Aorta (tissue), 5 donors: ENCODE results near the gene GRPR. TPM values are rescaled to one million over a fixed set of nuclear protein-coding genes. Genes with fewer than 3 reads are reported as not detected.
"Not testable (repeated sequence)": the region's sequence is repeated elsewhere in the genome, so short reads cannot be mapped to it uniquely, and the experiment has no call there.

ENCODE experiments used
- ATAC-seq: fragments of 200-7000 bp; cut with Tn5 transposase; one replicate; pipeline ENCODE4 v1.9.1; 2022; ENCODE audit warnings: moderate library complexity; ENCODE audit not compliant: low FRiP score
- DNase-seq, 2 donors: peaks; one replicate each; pipeline ENCODE4 v3.0.0-alpha.2; 2020
- H3K27ac ChIP-seq, 2 donors: one replicate each; pipeline ENCODE4 v1.5.1; 2013; ENCODE audit warnings: low read length in 2 of 2, mild to moderate bottlenecking in 2 of 2, moderate library complexity in 2 of 2, control low read depth in 1 of 2, inconsistent platforms in 1 of 2, low read depth in 1 of 2
- H3K27me3 ChIP-seq, 2 donors: one replicate each; pipeline ENCODE4 v1.6.1; 2013; ENCODE audit warnings: control low read depth in 1 of 2, low read length in 1 of 2, mild to moderate bottlenecking in 1 of 2, moderate library complexity in 1 of 2; ENCODE audit not compliant: insufficient read depth in 2 of 2, control insufficient read depth in 1 of 2
- H3K36me3 ChIP-seq, 2 donors: one replicate each; pipeline ENCODE4 v1.6.1; 2013; ENCODE audit warnings: control low read depth in 1 of 2, low read length in 1 of 2, mild to moderate bottlenecking in 1 of 2; ENCODE audit not compliant: insufficient read depth in 2 of 2, control insufficient read depth in 1 of 2
- H3K4me1 ChIP-seq, 2 donors: one replicate each; pipeline ENCODE4 v1.6.1; 2013; ENCODE audit warnings: low read length in 2 of 2, control low read depth in 1 of 2, mild to moderate bottlenecking in 1 of 2, moderate library complexity in 1 of 2; ENCODE audit not compliant: insufficient read depth in 2 of 2, control insufficient read depth in 1 of 2
- H3K4me3 ChIP-seq, 2 donors: one replicate each; pipeline ENCODE4 v1.5.1; 2013; ENCODE audit warnings: low read length in 2 of 2, control low read depth in 1 of 2, mild to moderate bottlenecking in 1 of 2
- H3K9me3 ChIP-seq: one replicate; pipeline ENCODE4 v1.6.1; 2013; ENCODE audit warnings: mild to moderate bottlenecking, low read length; ENCODE audit not compliant: control insufficient read depth
- WGBS, 2 donors: extraction: QIAGEN DNeasy Blood & Tissue Kit; methylation state at CpG; one replicate each; pipeline ENCODE4 v1.1.7; 2013; 5-methylcytosine and 5-hydroxymethylcytosine counted together
- intact Hi-C, 2 donors: fragments of 100-400 bp; cut with DNase I; formaldehyde crosslinking; loops; one replicate each; pipeline versions ENCODE4 v1.14.2 to v1.15.0; 2022
- polyA plus RNA-seq, 2 donors: library from polyadenylated mRNA; stranded (reverse); fragments of 200-250 nt; gene quantifications; one replicate each; pipeline ENCODE4 v1.2.3, GENCODE V29; 2013
- total RNA-seq, 2 donors: library from RNA; stranded (reverse); fragmentation: NEBNext Ultra II Directional; extraction: Animal tissue kit (Norgen Biotek cat#: 25700); gene quantifications; one replicate each; pipeline ENCODE4 v1.2.1, GENCODE V29; 2021
- donor health status: healthy with polysubstance abuse.
- donor health status: Bipolar disorder and iron deficiency.
- donor health status: DM: no; HTN: no; CAD: no.
- donor health status: DM: no; HTN: no; CAD: no.
- donor health status: DM: yes; HTN: yes; CAD: no.

The GRPR gene
- total and polyA plus RNA-seq, 4 donors, result 0.36 to 0.45 TPM; not detected in 2

- H3K27me3 ChIP-seq, result no peaks in the 10 kb centered on the region
- no peaks in the 10 kb centered on the region for H3K36me3 ChIP-seq
- no peaks in the 10 kb centered on the region for H3K9me3 ChIP-seq
- no peak for ATAC-seq
- no peak overlapping the region for H3K27ac ChIP-seq
- DNase-seq, result no peak
- intact Hi-C loops, result no loop called here
- no peak overlapping the region for H3K4me3 ChIP-seq
- H3K4me1 ChIP-seq, result no peaks in the 10 kb centered on the region
Measured at GRCh38 chrX:16142246-16142558, 18.8 kb downstream of the GRPR start.

- no peaks in the 10 kb centered on the region for H3K4me1 ChIP-seq
- no peaks in the 10 kb centered on the region for H3K36me3 ChIP-seq
- intact Hi-C loops, result no loop called here
- no peak for ATAC-seq
- no peak overlapping the region for H3K27ac ChIP-seq
- no peaks in the 10 kb centered on the region for H3K27me3 ChIP-seq
- no peaks in the 10 kb centered on the region for H3K9me3 ChIP-seq
- H3K4me3 ChIP-seq, result no peak overlapping the region
- DNase-seq, result no peak
Measured at GRCh38 chrX:16143968-16144367, 20.6 kb downstream of the GRPR start.

GRCh38 chrX:16144420-16144819, 21.1 kb downstream of the GRPR start:
- H3K4me3 ChIP-seq, result no peak overlapping the region
- no peaks in the 10 kb centered on the region for H3K27me3 ChIP-seq
- intact Hi-C loops, result no loop called here
- no peak overlapping the region for H3K27ac ChIP-seq
- no peak for ATAC-seq
- WGBS, 2 donors, result 3 to 20% methylated on average over 2 of the region's 2 CpGs
- DNase-seq, result no peak
- no peaks in the 10 kb centered on the region for H3K36me3 ChIP-seq
- H3K9me3 ChIP-seq, result no peaks in the 10 kb centered on the region
- H3K4me1 ChIP-seq, result no peaks in the 10 kb centered on the region

- intact Hi-C loops, H3K27me3 ChIP-seq, H3K4me3 ChIP-seq, H3K36me3 ChIP-seq, DNase-seq, H3K4me1 ChIP-seq, ATAC-seq, H3K9me3 ChIP-seq, H3K27ac ChIP-seq: not testable (repeated sequence)
- WGBS, 2 donors, result 61 to 63% methylated on average over 1 of the region's 1 CpG
Measured at GRCh38 chrX:16145093-16145492, 21.7 kb downstream of the GRPR start.

GRCh38 chrX:16145656-16146055, 22.3 kb downstream of the GRPR start:
- intact Hi-C loops, result no loop called here
- no peaks in the 10 kb centered on the region for H3K4me1 ChIP-seq
- DNase-seq (no peak), ATAC-seq (no peak)
- no peaks in the 10 kb centered on the region for H3K27me3 ChIP-seq
- no peaks in the 10 kb centered on the region for H3K9me3 ChIP-seq
- H3K36me3 ChIP-seq, result no peaks in the 10 kb centered on the region
- no peak overlapping the region for H3K4me3 ChIP-seq
- no peak overlapping the region for H3K27ac ChIP-seq

GRCh38 chrX:16148896-16149295, 25.5 kb downstream of the GRPR start:
- ATAC-seq, result no peak
- DNase-seq, result no peak
- intact Hi-C loops, result no loop called here
- H3K4me3 ChIP-seq, result no peak overlapping the region
- WGBS, 2 donors, result 60 to 86% methylated on average over 3 of the region's 3 CpGs
- H3K27ac ChIP-seq, result no peak overlapping the region
- no peaks in the 10 kb centered on the region for H3K4me1 ChIP-seq
- no peaks in the 10 kb centered on the region for H3K27me3 ChIP-seq
- no peaks in the 10 kb centered on the region for H3K36me3 ChIP-seq
- H3K9me3 ChIP-seq, result no peaks in the 10 kb centered on the region

- no peak overlapping the region for H3K4me3 ChIP-seq
- ATAC-seq (no peak), DNase-seq (no peak)
- no peaks in the 10 kb centered on the region for H3K36me3 ChIP-seq
- no peak overlapping the region for H3K27ac ChIP-seq
- 43 to 67% methylated on average over 5 of the region's 5 CpGs for WGBS, 2 donors
- H3K27me3 ChIP-seq, result no peaks in the 10 kb centered on the region
- H3K9me3 ChIP-seq, result no peaks in the 10 kb centered on the region
- no peaks in the 10 kb centered on the region for H3K4me1 ChIP-seq
- intact Hi-C loops, result no loop called here
Measured at GRCh38 chrX:16155581-16156096, 32.3 kb downstream of the GRPR start.

GRCh38 chrX:16156692-16157331, 33.4 kb downstream of the GRPR start:
- Histone ChIP-seq H3K9me3 (no peaks in the 10 kb centered on the region), H3K36me3 (no peaks in the 10 kb centered on the region), H3K27ac (no peak overlapping the region), H3K4me1 (no peaks in the 10 kb centered on the region), H3K4me3 (no peak overlapping the region), H3K27me3 (no peaks in the 10 kb centered on the region)
- DNase-seq, result no peak
- 81 to 92% methylated on average over 5 of the region's 5 CpGs for WGBS, 2 donors
- ATAC-seq, result no peak
- intact Hi-C loops, result no loop called here

- Histone ChIP-seq H3K27ac (no peak overlapping the region), H3K9me3 (no peaks in the 10 kb centered on the region), H3K36me3 (no peaks in the 10 kb centered on the region), H3K4me3 (no peak overlapping the region), H3K27me3 (no peaks in the 10 kb centered on the region), H3K4me1 (no peaks in the 10 kb centered on the region)
- 46 to 57% methylated on average over 3 of the region's 3 CpGs for WGBS, 2 donors
- intact Hi-C loops, result no loop called here
- DNase-seq (no peak), ATAC-seq (no peak)
Measured at GRCh38 chrX:16160729-16161128, 37.4 kb downstream of the GRPR start.
